GM12891 (cell line): ENCODE results near the gene SBK2.

Experiments
- POLR2A ChIP-seq: IDR thresholded peaks from 2 replicates; pipeline ENCODE4 v1.6.1; 2011; ENCODE audit warnings: low read depth, low read length, control low read depth
- POLR2AphosphoS5 ChIP-seq: IDR thresholded peaks from 2 replicates; pipeline ENCODE4 v1.6.1; 2011; ENCODE audit warnings: low read depth, low read length, control low read depth
- POU2F2 ChIP-seq: IDR thresholded peaks from 2 replicates; pipeline ENCODE4 v1.6.1; 2011; ENCODE audit warnings: low read depth, mild to moderate bottlenecking, control low read depth, low read length, moderate library complexity
- TAF1 ChIP-seq: IDR thresholded peaks from 2 replicates; pipeline ENCODE4 v1.6.1; 2011; ENCODE audit warnings: low read depth, low read length, control low read depth

DNA sequence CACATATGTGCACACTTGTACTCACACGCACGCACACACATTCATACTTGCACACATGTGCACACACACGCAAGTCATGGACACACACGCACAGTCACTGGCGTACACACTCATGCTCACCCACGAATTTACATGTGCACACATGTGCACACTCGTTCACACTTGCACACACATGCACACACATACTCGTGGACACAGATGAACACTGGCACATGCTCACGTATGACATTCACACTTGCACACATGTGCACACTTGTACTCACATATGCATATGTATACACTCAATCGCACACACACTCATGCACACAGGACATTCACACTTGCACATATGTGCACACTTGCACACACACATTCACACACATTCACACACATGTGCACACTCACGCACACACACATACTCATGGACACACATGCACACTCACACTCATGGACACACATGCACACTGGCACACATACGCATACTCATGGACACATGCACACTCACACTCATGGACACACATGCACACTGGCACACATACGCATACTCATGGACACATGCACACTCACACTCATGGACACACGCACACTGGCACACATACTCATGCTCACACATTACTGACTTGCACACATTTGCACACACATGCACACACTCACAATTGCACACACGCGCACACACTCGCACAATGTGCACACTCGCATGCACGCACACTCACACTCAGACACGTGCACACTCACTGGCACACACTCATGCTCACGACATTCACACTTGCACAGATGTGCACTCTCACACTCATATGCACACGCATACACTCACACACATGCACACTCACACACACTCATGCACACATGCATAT is 9.5 kb downstream of the SBK2 start:
- TF ChIP-seq POLR2AphosphoS5 (no peak), POU2F2 (no peak), POLR2A (no peak), TAF1 (no peak)
